Adipose tissue (tissue), 3 donors: ENCODE data around the gene MYH9. TPM values are rescaled to one million over a fixed set of nuclear protein-coding genes. Genes with fewer than 3 reads are reported as not detected.

ENCODE experiments used
- H3K27ac ChIP-seq: one replicate; pipeline ENCODE4 v1.5.1; 2013; ENCODE audit warnings: low read depth, low read length
- WGBS, 3 donors: extraction: QIAGEN DNeasy Blood & Tissue Kit; methylation state at CpG; one replicate each; pipeline ENCODE4 v1.1.7; 2013; 5-methylcytosine and 5-hydroxymethylcytosine counted together
- polyA plus RNA-seq, 3 donors: library from polyadenylated mRNA; stranded (reverse); fragments of 200-250 nt; gene quantifications; one replicate each; pipeline ENCODE4 v1.2.3, GENCODE V29; 2013
- donor health status: healthy with polysubstance abuse.
- donor health status: Bipolar disorder and iron deficiency.
- donor health status: healthy.

Gene MYH9
- polyA plus RNA-seq, 3 donors: 159 to 240 (median 161) TPM

DNA sequence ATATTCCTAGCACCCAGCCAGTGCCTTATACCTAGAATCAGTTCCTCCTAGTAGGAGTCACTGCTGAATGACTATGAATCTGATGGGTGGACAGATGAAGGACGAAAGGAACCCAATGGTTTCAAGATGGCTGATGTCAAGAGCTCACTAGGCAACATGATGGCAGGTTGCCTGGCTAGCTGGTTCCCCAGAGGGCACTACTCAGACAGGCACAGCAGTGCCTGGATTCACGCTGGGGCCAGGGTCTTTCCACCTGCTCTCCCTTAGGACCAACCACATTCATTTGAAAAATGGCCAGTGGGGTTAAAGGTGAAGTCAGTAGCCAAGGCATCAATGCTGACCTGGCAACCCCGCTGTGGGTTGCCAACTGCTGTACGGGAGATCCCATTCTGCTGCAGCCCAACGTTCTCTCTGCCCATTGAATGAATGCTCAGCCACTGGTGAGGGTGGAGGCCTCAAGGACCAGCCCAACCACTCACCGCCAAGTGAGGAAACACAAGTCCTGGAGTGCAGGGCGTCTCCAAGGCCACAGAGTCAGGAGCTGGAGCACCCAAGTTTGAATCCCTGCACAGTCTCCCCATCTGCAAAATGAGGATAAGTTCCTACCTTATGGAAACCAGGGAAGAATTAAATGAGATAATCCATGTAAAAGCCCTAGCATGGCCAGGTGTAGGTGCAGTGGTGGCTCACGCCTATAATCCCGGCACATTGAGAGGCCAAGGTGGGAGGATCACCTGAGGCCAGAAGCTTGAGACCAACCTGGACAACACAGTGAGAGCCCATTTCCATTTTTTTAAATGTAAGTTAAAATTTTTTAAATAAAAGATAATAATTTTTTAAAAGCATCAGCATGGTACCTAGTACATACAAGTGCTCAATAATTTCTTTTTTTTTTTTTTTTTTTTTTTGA, 12.4 kb downstream of the MYH9 start:
- H3K27ac ChIP-seq: no peak overlapping the region
- 56 to 60% (median 59%) methylated on average over 9 of the region's 9 CpGs for WGBS, 3 donors

GRCh38 chr22:36374603-36375024, 13.2 kb downstream of the MYH9 start:
- 53 to 66% (median 53%) methylated on average over 11 of the region's 11 CpGs for WGBS, 3 donors
- H3K27ac ChIP-seq: no peak overlapping the region

DNA sequence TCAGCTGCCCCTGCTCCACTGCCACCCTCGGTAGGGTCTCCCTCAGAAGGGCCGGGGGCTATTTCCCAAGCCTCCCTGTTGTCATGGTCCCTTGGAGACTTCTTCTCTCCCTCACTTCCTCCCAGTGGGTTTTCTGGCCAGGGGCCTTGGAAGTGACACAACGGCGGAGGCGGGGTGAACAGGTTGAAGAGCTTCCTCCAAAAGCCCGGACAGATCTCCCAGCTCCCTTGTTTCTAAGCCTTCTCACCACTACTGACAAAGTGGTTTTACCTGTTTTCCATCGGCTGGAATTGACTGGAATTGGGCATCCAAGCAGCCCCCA, 14.5 kb downstream of the MYH9 start:
- WGBS, 3 donors: 32 to 36% (median 33%) methylated on average over 7 of the region's 7 CpGs
- peak overlapping the region; percentile 38 for H3K27ac ChIP-seq

DNA sequence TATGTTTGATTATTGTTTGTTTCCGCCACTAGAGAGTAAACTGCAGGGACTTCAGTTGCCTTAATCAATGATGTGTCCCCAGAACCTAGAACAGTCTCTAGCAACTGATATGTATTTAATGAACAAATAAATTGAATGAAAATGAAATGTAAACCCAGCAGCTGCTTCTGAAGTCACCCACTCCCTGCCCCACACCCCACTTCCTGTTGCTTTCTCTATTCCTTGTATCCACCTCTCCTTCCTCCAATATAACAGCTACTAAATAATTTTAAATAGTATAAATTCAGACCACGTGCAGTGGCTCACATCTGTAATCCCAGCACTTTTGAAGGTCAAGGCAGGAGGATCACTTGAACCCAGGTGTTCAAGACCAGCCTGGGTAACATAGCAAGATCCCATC, 15.8 kb downstream of the MYH9 start:
- no peak overlapping the region for H3K27ac ChIP-seq
- 70 to 79% (median 71%) methylated on average over 2 of the region's 2 CpGs for WGBS, 3 donors

DNA sequence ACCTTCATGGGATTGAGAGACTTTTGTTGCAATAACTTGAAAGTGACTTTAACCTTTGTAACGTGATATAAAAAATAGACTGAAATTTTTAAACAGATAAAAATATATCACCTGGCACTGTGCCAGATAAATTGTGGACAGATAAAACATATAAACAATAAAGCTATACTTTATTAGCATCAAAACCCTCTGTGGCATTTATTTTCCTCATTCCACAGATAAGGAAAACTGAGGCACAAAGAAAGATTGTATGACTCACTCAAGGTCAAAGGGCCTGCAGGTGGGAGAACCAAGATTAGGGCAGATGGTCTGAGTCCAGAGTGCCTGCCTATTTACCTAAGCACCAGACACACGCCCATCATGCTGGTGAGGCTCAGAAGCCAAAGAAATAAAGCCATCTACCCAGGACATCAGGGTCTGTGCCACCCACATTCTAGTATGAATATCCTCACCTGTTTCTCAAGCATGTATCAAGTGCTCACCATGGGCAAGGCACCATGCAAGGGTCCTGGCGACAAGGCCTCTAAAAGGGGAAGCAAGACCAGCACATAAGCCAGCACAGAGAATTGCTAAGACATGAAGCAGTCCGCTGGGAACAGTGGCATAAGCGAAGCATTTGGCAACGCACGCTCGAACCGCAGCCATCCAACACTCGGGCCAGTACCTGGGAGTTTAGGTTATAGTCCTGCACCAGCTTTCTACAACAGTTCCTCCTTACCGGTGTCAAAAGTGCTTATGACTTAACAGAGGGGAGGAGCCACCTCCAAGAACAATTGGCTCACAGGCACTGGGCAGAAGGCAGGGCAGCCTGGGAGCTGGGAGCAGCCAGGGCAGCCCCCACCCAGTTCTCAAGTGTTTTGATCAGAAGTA, 17.6 kb downstream of the MYH9 start:
- no peak overlapping the region for H3K27ac ChIP-seq
- 11 to 22% (median 20%) methylated on average over 11 of the region's 11 CpGs for WGBS, 3 donors

DNA sequence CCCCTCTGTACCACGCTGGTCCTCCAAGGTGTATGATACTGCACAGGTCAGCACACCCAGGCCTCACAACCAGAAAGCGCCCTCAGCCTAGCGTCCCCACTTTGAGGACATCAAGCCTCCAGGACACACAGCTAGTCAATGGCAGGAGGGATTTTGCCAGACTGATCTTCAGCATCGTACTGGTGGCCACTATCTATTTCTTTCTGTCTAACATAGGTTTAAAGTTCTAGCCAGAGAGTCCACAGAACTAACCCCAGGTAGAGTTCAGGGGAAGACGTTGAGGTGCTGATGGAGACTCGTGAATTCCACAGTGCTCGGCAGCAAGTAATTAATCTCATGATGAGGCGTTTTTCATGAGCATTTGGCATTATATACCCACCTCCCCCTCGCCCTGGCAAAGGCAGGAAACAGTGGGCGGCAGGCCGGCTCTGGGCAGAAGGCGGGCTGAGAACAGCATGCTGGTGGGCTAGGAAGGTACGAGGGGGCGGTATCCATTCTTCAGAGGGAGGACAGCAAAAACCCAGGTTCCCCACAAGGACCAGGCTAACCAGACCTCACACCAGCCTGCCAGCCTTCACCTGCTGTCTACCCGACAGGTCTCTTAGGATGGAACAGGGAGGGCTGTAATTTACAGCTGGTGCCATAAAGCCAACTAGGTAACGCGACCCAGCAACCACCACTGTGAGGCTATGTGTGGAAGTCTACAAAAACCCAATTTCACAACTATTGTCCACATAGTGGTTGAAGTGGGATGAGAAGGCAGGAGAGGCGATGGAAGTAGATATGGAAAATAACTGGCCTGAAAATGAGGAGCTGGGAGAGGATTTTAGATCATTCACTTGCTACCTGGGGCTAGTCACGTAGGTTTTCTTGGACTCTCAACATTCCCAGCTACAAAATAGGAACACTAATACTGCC, 18.5 kb downstream of the MYH9 start:
- peak overlapping the region; percentile 52 for H3K27ac ChIP-seq
- WGBS, 3 donors: 35 to 57% (median 42%) methylated on average over 19 of the region's 19 CpGs

DNA sequence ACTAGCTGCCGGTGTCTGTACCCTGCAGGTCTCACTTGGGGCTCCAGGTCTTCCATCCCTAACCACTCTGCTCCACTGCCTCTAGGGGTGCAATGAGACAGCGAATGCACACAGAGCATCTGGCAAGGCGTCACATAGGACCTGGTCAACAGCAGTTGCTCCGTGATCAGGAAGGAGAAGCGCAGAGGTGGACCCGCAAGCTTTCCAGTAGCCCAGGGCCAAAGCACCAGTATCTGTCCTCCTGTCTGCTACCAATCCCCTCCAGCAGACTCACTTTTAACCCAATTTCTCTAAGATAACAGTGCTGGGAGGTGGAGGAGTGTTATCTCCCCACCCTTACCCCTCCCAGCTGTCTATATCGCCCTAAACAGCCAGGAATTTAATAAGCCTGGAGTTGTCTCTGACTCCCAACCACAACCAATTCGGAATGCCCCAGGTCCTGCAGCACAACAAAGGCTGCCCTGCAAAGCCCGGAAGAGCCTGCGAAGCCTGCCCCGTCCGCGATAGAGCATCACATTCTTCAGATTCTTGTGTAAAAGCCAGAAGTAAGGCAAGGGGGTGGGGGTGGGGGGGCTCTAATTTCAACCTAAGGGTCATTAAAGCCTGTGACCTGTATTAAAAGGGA, 19.3 kb downstream of the MYH9 start:
- H3K27ac ChIP-seq: no peak overlapping the region
- 19 to 41% (median 33%) methylated on average over 13 of the region's 13 CpGs for WGBS, 3 donors

DNA sequence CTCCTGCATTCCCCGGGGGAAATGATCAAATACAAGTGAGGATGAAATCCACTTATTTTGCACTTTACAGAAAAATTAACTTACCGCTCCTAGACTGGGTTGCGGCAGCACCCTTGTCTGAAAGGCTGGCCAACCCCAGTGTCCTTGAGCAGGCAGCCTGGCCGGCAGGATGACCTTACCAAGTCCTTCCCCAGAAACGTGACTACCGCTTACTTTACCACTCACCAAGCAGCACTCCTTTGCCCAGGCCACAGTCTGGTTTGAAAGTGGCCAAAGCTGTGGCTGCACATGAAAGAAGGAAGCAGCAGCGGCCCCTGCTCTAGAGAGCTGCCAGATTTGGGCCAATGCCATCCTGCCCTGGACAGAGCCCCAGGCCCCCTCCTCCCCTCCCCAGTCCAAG, 20.3 kb downstream of the MYH9 start:
- H3K27ac ChIP-seq: no peak overlapping the region
- 25 to 47% (median 46%) methylated on average over 7 of the region's 7 CpGs for WGBS, 3 donors

GRCh38 chr22:36367066-36367465, 20.7 kb downstream of the MYH9 start:
- 57 to 67% (median 63%) methylated on average over 11 of the region's 11 CpGs for WGBS, 3 donors
- peak overlapping the region; percentile 2 for H3K27ac ChIP-seq

DNA sequence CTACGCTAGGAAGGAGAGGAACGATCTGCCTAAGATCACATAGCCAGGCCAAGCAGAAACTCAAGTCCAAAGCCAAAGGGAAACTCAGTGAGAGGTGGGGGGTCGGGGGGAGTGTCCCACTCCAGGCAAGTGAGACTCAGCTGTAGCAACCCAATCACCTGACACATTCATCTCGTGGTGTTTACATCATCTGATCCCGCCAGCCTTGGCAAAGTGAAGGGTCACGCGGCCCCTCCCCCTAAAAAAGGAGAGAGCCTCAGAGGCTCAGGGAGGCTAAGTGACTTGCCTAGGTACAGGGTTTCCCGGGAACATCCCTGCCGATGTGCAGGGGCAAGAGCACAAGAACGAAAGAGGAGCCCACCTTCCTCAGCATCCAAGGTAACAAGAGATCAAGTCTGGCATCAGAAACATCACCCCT, 21.5 kb downstream of the MYH9 start:
- no peak overlapping the region for H3K27ac ChIP-seq
- 42 to 61% (median 53%) methylated on average over 10 of the region's 10 CpGs for WGBS, 3 donors

DNA sequence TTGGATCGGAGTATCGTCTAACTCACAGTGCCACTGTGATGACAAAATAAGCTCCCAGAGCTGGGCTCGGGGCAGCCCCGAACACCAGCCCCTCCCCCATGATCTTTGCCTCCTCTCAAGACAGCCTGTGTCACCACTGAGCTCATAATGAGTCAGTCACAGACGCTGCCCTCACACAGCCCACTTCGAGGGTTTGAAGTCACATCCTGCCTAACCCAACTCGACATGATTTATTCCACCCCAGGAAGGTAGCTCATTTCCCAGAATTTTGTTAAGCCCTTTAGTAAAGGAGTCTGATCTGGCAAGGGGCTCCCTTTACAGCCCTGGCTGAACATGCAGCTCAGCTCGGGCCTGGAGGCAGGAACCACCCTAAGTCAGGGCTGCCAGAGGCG, 22.8 kb downstream of the MYH9 start:
- H3K27ac ChIP-seq: peak overlapping the region; percentile 32
- WGBS, 3 donors: 18 to 45% (median 19%) methylated on average over 9 of the region's 9 CpGs

- 73 to 82% (median 74%) methylated on average over 7 of the region's 7 CpGs for WGBS, 3 donors
- H3K27ac ChIP-seq: no peak overlapping the region
Measured at GRCh38 chr22:36364255-36365019, 23.3 kb downstream of the MYH9 start.

GRCh38 chr22:36363349-36363981, 24.3 kb downstream of the MYH9 start:
- 42 to 90% (median 87%) methylated on average over 4 of the region's 4 CpGs for WGBS, 3 donors
- H3K27ac ChIP-seq: no peak overlapping the region

GRCh38 chr22:36362932-36363331, 24.8 kb downstream of the MYH9 start:
- WGBS, 3 donors: 77 to 90% (median 77%) methylated on average over 2 of the region's 2 CpGs
- no peak overlapping the region for H3K27ac ChIP-seq

DNA sequence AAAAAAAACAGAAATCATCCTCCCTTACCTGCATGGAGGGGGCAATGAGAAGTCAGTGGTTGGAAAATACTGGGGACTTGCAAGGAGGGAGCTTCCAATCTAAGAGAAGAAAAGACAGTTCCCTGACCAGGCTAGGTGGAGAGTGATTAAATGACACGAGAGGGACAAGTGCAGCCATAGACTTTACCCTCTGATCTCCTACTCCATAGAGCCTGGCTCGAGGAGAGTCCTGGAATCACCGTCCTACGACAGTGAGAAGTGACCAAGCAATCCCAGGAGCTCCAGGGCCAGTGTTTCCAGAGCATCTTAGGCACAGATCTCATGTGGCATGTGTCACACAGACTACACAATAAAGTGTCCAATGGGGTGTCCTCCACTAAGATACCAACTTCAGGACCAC, 25.7 kb downstream of the MYH9 start:
- 60 to 76% (median 69%) methylated on average over 4 of the region's 4 CpGs for WGBS, 3 donors
- no peak overlapping the region for H3K27ac ChIP-seq

DNA sequence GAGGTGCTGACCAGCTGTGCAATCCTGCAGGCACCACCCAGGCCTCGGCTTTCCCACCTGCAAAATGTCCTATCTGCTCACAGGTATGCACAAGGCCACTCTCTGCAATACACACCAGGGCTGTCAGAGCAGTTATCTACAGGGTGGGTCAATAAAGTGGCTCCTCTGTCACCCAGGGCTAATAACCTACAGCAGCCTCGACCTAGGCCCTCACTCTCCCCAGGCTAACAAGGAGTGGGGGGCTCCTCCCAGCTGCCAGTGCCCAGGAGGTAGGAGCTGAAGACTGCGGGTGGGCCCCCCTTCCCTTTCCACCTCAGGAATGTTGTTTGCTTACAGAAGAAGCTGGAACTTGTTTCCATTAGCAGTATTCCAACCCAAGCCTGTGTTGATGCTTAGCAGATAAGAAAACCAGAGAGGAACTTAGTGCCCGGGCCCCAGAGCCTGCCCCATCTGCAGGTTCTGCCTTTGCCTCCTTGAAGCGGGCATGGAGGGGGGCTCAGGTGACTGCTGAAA, 26.8 kb downstream of the MYH9 start:
- 27 to 46% (median 39%) methylated on average over 5 of the region's 5 CpGs for WGBS, 3 donors

GRCh38 chr22:36360011-36360410, 27.8 kb downstream of the MYH9 start:
- 67 to 76% (median 75%) methylated on average over 3 of the region's 3 CpGs for WGBS, 3 donors
- H3K27ac ChIP-seq: no peak overlapping the region

More for the DNA sequence above, 26.8 kb downstream of the MYH9 start:
- no peak overlapping the region for H3K27ac ChIP-seq
